Head of caudate nucleus (tissue), 42 donors: ENCODE measurements around the gene S100A7.
"Not testable (repeated sequence)": the region's sequence is repeated elsewhere in the genome, so short reads cannot be mapped to it uniquely, and the experiment has no call there.

ENCODE experiments used
- DNase-seq, 42 donors: peaks; one replicate each; pipeline versions ENCODE4 v3.0.0 to v3.0.0-alpha.2; 2020 to 2021; ENCODE audit warnings: mixed read lengths in 7 of 42
- intact Hi-C: fragments of 100-400 bp; cut with DNase I; formaldehyde crosslinking; loops from one replicate; pipeline ENCODE4 v1.15.0; 2022

S100A7 gene

GRCh38 chr1:153415850-153416570, 44.4 kb downstream of the S100A7 start, which contains the start of gene S100A7A:
TSS of gene S100A7A (plus strand) at chr1:153416520. CDS start at chr1:153418083, 1,563 bp downstream.
- DNase-seq, result peak in 2 of 42 donors; percentile 1 to 6
- intact Hi-C loops, result no loop called here

- intact Hi-C loops, DNase-seq: not testable (repeated sequence)
Observed at GRCh38 chr1:153413961-153414360, 46.5 kb downstream of the S100A7 start.
